Stomach (tissue), 9 donors: ENCODE results near the gene S100A5. TPM values are rescaled to one million over a fixed set of nuclear protein-coding genes. Genes with fewer than 3 reads are reported as not detected.

ENCODE experiments used
- DNase-seq, 2 donors: peaks; one replicate each; pipeline versions ENCODE4 v3.0.0 to v3.0.0-alpha.2; 2013 to 2019
- H3K27ac ChIP-seq, 5 donors: fragments of 200-600 bp in 4 of 5; sonication (generic) in 4 of 5; one replicate each; pipeline ENCODE4 v1.5.1; 2013 to 2019; ENCODE audit warnings: mild to moderate bottlenecking in 1 of 5, moderate library complexity in 1 of 5
- H3K27me3 ChIP-seq, 3 donors: fragments of 200-600 bp; sonication (generic); one replicate each; pipeline ENCODE4 v1.5.1; 2017 to 2019; ENCODE audit warnings: mixed run types in 1 of 3
- H3K36me3 ChIP-seq, 4 donors: fragments of 200-600 bp; sonication (generic); 1 replicate in 3 of 4; 2 replicates in 1 of 4; pipeline ENCODE4 v1.5.1; 2016 to 2019
- H3K4me1 ChIP-seq, 4 donors: fragments of 200-600 bp; sonication (generic); one replicate each; pipeline ENCODE4 v1.5.1; 2016 to 2019
- H3K4me3 ChIP-seq, 4 donors: fragments of 200-600 bp; sonication (generic) in 3 of 4; one replicate each; pipeline ENCODE4 v1.5.1; 2016 to 2019; ENCODE audit warnings: mild to moderate bottlenecking in 1 of 4
- H3K9me3 ChIP-seq, 4 donors: fragments of 200-600 bp; sonication (generic); one replicate each; pipeline ENCODE4 v1.5.1; 2016 to 2019
- EP300 ChIP-seq: sonication (generic); formaldehyde crosslinking; IDR thresholded peaks from one replicate; pipeline ENCODE4 v1.6.1; 2017; ENCODE audit warnings: antibody characterized with exemption
- POLR2A ChIP-seq, 4 donors: fragments of 450-650 bp; IDR thresholded peaks; one replicate each; pipeline ENCODE4 v1.6.1; 2016; ENCODE audit warnings: antibody characterized with exemption in 4 of 4, control low read depth in 2 of 4, mild to moderate bottlenecking in 1 of 4, moderate library complexity in 1 of 4
- POLR2AphosphoS5 ChIP-seq, 3 donors: sonication (generic); formaldehyde crosslinking; IDR thresholded peaks; one replicate each; pipeline ENCODE4 v1.6.1; 2016; ENCODE audit warnings: antibody characterized with exemption in 3 of 3
- WGBS, 5 donors: extraction: QIAGEN DNeasy Blood & Tissue Kit in 3 of 5; methylation state at CpG; one replicate each; pipeline versions ENCODE4 v1.1.5 to v1.1.7; 2013 to 2018; 5-methylcytosine and 5-hydroxymethylcytosine counted together
- intact Hi-C: fragments of 100-400 bp; cut with DNase I; formaldehyde crosslinking; loops from one replicate; pipeline ENCODE4 v1.15.1; 2023; ENCODE audit warnings: low total_unique reads
- polyA plus RNA-seq, 3 donors: library from polyadenylated mRNA; stranded (reverse); fragments of 200-250 nt; gene quantifications; one replicate each; pipeline ENCODE4 v1.2.3, GENCODE V29; 2013
- total RNA-seq, 5 donors: library from RNA; depleted of rRNA; stranded (reverse); fragments of >200 nt; gene quantifications; one replicate each; pipeline versions ENCODE4 v1.1.0 to v1.2.3, GENCODE V29; 2014 to 2016
- TF ChIP-seq, protein P1 (sequence below), 7 experiments: fragments of 450-650 bp in 4 of 7; fragments of 200-600 bp in 3 of 7; sonication (generic) in 3 of 7; IDR thresholded peaks; one replicate each; pipeline ENCODE4 v1.5.1; 2016 to 2019; ENCODE audit warnings: antibody characterized with exemption in 7 of 7, control low read depth in 2 of 7, mild to moderate bottlenecking in 1 of 7
- donor health status: healthy with polysubstance abuse.
- donor health status: Bipolar disorder and iron deficiency.
- donor health status: healthy.

S100A5 gene
- total and polyA plus RNA-seq, 8 donors = not detected

DNA sequence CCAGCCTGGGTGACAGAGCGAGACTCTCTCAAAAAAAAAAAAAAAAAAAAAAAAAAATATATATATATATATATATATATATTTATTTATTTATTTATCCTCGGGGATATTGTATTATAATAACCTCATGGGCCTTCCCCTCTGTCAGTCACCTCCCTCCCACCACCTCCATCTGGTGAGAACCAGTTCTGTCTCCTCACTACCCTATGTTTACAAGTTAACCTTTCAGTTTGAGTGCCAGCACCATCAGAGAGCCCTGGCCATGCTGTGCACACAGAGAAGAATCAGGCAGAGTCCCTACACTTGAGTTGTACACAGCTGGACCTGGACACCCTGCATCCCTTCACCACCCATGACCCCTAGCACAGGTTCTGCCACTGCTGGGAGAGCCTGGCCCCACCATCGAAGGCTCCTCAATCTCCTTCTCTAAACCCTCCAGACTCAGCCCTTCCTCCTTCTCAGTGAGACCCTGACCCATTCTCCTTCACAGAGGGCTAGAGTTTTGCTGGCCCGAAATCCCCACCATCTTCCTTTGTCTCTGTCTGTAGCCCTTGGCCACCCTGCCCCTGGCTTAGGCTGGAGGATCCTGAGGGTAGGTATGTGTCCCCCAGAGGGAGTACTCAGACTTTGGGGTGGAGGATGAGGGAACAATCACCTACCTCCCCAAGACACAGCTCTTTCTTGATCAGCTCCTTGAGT, 1.2 kb downstream of the S100A5 start:
- H3K36me3 ChIP-seq = peaks cover 0 to 3% (median 0%) of the 10 kb centered on the region in 4 donors
- H3K27ac ChIP-seq = peak overlapping the region in 2 of 5 donors; percentile 60 to 63
- TF ChIP-seq EP300 (no peak), POLR2A (IDR thresholded peaks at IDR 0.05) (no peak), POLR2AphosphoS5 (IDR thresholded peaks at IDR 0.05) (no peak)
- TF ChIP-seq, protein P1, sequence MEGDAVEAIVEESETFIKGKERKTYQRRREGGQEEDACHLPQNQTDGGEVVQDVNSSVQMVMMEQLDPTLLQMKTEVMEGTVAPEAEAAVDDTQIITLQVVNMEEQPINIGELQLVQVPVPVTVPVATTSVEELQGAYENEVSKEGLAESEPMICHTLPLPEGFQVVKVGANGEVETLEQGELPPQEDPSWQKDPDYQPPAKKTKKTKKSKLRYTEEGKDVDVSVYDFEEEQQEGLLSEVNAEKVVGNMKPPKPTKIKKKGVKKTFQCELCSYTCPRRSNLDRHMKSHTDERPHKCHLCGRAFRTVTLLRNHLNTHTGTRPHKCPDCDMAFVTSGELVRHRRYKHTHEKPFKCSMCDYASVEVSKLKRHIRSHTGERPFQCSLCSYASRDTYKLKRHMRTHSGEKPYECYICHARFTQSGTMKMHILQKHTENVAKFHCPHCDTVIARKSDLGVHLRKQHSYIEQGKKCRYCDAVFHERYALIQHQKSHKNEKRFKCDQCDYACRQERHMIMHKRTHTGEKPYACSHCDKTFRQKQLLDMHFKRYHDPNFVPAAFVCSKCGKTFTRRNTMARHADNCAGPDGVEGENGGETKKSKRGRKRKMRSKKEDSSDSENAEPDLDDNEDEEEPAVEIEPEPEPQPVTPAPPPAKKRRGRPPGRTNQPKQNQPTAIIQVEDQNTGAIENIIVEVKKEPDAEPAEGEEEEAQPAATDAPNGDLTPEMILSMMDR (IDR thresholded peaks at IDR 0.05) = no peak
- H3K27me3 ChIP-seq = no peaks in the 10 kb centered on the region
- peaks cover 35 to 68% (median 54%) of the 10 kb centered on the region in 4 donors for H3K4me1 ChIP-seq
- DNase-seq = peak in 1 of 2 donors; percentile 67
- H3K4me3 ChIP-seq = no peak overlapping the region
- 73 to 78% (median 77%) methylated on average over 3 to 4 of the region's 4 CpGs for WGBS, 5 donors
- H3K9me3 ChIP-seq = no peaks in the 10 kb centered on the region
- intact Hi-C loops = no loop called here

DNA sequence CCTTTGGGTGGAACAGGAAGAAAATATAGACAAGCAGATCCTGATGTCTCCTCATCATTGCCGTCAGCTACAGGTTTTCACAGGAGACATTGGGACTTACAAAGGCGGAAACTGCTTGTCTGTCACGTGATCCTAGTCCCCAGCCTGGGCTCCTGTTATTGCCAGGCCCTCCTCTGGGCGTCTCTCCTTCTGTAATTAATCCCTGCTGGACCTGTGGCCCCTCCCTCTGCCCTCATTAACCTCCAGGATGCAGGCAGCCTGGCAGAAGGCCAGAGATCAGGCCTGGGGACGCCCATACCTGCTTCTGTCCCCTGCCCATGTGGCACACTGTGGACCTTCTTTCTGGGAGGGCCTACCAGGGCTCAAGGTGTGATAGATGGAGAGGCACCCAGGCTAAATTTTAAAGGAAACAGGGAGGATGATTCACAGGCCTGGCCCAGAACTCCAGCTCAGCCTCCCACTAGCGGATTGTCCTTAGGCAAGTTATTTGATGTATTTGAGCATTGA, 2.4 kb downstream of the S100A5 start:
- H3K27me3 ChIP-seq = no peaks in the 10 kb centered on the region
- H3K4me1 ChIP-seq = peaks cover 35 to 68% (median 54%) of the 10 kb centered on the region in 4 donors
- H3K9me3 ChIP-seq = no peaks in the 10 kb centered on the region
- peak; percentile 40 to 83 for DNase-seq
- TF ChIP-seq, protein P1 (IDR thresholded peaks at IDR 0.05) = no peak
- TF ChIP-seq POLR2AphosphoS5 (IDR thresholded peaks at IDR 0.05) = no peak
- no peak for TF ChIP-seq POLR2A (IDR thresholded peaks at IDR 0.05)
- TF ChIP-seq EP300 = no peak
- peak overlapping the region in 4 of 5 donors; percentile 30 to 99 (median 37) for H3K27ac ChIP-seq
- intact Hi-C loops = no loop called here
- H3K4me3 ChIP-seq = no peak overlapping the region
- 51 to 81% (median 61%) methylated on average over 6 of the region's 6 CpGs for whole genome bisulfite sequencing, 5 donors
- H3K36me3 ChIP-seq = peaks cover 0 to 9% (median 0%) of the 10 kb centered on the region in 4 donors

DNA sequence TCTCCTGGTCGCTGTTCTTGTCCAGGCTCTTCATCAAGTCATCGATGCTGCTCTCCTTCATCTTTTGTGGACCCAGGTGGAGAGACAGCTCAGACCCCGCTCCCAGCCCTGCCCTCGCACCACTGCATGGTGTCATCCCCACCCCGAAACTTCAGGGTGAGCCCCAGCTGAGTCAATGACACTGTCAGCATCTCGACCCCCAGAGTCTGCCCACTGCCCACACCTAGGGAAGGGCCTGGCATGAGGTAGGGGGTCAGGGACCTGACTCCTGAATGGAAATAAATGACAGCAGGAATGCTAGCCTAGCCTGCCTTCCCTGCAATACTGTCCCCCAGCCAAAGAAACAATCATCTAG, 3.4 kb downstream of the S100A5 start:
- no peak overlapping the region for H3K4me3 ChIP-seq
- H3K9me3 ChIP-seq = no peaks in the 10 kb centered on the region
- H3K27ac ChIP-seq = peak overlapping the region in 3 of 5 donors; percentile 30 to 99 (median 99)
- H3K27me3 ChIP-seq = no peaks in the 10 kb centered on the region
- intact Hi-C loops = no loop called here
- H3K36me3 ChIP-seq = peaks cover 0 to 9% (median 0%) of the 10 kb centered on the region in 4 donors
- WGBS, 5 donors = 95 to 99% (median 98%) methylated on average over 6 of the region's 6 CpGs
- no peak for TF ChIP-seq POLR2AphosphoS5 (IDR thresholded peaks at IDR 0.05)
- no peak for TF ChIP-seq POLR2A (IDR thresholded peaks at IDR 0.05)
- TF ChIP-seq, protein P1 (IDR thresholded peaks at IDR 0.05) = no peak
- TF ChIP-seq EP300 = no peak
- no peak for DNase-seq
- peaks cover 40 to 68% (median 58%) of the 10 kb centered on the region in 4 donors for H3K4me1 ChIP-seq

DNA sequence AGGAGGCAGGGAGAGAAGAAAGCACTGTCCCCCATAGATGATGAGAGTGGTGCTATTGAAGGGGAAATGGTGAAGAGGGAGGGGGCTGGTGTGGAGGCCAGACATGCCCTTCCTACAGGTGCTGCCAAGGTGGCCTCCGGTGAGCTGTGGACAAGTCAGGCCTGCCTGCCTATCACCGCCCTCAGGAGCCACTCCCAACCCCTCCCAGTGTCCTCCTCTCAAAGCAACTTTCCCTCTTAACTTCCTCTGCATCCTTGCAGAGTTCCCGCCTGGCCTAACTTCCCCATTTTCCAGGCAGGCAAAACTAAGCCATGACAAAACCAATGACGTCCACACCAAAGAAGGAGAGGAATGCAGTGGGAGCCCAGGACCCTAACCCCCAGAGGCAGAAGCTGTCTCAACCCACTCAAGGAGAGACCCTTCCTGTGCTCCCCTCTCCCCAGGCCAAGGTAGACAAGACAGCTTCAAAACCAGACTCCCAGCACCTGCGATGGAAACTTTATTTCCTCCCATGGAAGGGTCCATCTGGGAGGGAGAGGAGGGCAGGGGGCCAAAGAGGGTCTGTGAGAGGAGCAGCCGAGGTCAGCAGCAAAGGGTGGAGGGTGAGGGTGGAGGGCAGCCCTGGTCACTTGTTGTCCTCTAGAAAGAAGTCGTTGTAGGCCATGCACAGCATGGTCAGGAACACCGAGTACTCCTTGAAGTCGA, 3.9 kb downstream of the S100A5 start:
- Histone ChIP-seq H3K9me3 (no peaks in the 10 kb centered on the region), H3K27ac (peak overlapping the region; percentile 91 to 99 (median 99)), H3K4me3 (peak overlapping the region; percentile 55 to 78 (median 76)), H3K4me1 (peaks cover 43 to 68% (median 58%) of the 10 kb centered on the region in 4 donors), H3K36me3 (peaks cover 0 to 9% (median 0%) of the 10 kb centered on the region in 4 donors), H3K27me3 (no peaks in the 10 kb centered on the region)
- 67 to 81% (median 79%) methylated on average over 9 of the region's 9 CpGs for WGBS, 5 donors
- intact Hi-C loops = no loop called here
- TF ChIP-seq POLR2AphosphoS5 (IDR thresholded peaks at IDR 0.05) (peak in 1 of 3 donors; percentile 44), EP300 (no peak), POLR2A (IDR thresholded peaks at IDR 0.05) (no peak)
- peak; percentile 44 to 68 for DNase-seq
